Measurements from ENCODE around the gene RNF157.

RNF157 gene

DNA sequence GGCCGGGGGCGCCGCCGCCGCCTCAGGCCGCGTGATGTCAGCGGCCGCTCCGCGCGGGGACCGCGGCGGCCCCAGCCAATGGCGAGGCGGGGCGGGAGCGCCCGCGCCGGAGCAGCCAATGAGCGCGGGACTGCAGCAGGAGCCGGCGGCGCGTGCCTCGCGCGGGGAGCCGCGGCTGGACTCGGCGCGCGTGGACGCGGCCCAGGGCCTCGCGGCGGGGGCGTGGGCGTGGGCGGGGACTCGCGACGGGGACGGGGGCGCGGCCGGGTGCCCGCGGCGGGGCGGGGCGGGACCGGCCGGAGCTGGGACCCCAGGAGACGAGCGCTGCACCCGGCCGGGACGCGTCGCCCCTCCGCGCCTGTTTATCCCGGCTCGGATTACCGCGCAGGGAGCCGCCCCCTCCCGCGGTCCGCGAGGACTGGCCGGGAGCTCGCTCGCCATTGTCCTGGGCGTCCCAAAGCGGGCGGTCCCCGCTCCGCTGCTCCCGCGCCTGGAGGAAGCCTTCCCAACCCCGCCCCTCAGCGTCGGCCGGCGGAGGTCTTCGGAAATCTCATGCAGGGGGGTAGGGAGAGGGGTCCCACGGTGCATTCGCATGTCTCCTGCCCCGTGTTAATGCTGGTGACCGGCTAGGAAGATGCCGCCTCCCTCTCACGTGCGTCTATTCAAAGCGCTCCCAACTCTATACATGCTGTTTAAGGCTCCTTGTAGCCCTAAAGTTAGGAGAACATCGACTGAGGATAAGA is at the start of gene RNF157:
Gene RNF157, minus strand, starts transcription at position 33 of the 743 bp plus-strand sequence. CDS start 253 bp downstream, outside the sequence.
- peak in 1 of 2 donors; percentile 53 for DNase-seq (ENCODE audit: low read depth in 2 of 2)

DNA sequence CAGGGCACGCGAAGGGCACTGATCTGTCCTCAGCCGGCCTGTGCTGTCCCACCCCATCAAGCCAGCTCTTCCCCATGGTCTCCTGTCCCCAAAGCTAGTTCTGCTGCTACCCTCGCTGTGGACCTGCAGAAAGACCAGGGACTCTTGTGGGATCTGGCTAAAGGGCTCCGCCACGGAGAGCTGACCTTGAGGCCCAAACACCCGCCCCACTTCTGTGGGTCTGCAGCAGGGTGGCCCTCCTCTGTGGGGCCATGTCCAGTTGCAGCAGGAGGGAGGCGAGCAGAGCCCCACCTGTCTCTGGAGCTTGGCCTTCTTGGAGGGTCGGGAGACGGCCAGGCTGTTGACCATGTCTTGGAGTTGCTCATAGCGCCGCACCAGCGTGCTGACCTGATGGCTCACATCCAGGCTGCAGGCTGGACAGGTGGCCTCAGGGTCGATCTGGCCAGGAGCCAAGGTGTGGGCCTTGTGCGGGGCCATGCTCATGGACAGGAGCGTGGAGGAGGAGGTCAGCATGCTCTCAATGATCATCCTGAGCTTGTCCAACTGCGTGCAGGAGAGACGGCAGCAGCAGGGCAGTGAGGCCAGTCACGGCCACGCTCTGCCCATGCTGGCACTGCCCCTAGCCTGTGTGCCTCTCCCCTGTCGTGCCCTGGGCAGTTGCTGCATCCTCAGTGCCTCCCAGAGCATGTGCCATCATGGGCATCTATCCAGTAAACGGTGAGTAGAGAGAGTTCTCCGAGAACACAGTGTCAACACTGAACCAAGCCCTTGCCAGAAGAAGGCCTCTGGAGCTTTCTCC is 41.5 kb upstream of the RNF157 start:
- no peak for DNase-seq (ENCODE audit: low read depth in 2 of 2)

DNA sequence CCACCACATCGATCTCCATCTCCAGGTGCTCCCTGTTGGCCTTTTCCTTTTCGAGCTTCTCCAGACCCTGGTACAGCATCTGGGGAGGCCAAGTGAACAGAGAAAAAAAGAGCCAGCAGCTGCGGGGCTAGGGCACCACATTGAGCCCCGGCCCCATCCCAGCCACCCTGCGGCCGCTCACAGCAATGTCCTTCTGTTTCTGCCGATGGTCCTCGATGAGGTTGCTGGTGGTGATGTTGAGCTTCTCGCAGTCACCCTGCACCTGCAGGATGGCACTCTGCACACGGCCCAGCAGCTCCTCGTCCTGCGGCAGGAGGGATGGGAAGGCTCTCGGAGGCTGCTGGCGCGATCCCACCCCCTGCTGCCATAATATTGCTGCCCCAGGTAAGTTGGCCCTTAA is 40.4 kb upstream of the RNF157 start:
- no peak for DNase-seq (ENCODE audit: low read depth in 2 of 2)

DNA sequence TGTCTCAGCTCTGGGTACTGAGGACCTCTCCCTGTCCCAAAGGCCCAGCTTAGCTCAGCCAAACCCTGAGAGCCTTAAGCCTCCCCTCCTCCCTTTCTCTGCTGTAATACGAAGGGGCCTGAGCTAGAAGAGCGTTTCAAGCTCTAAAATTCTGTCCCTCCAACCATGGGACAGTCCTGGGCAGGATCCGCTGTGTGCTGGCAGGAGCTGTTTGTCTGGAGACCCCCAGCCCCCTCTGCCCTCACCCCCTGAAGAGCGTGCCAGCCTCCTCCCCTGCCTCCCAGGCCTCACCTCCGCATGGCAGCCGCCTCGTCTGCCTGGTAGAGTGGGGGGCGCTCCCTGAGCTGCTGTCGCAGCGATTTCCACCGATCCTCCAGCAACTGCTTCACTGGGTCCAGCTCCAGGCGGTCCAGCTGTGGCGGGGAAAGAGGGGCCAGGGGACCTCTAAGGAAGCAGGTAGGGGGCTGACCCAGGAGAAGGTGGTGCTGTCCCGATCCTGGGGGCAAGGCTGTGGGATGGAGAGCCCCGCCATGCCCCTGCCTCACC is 39.5 kb upstream of the RNF157 start:
- no peak for DNase-seq (ENCODE audit: low read depth in 2 of 2)

GRCh38 chr17:76278952-76279741 is 38.9 kb upstream of the RNF157 start:
- DNase-seq (ENCODE audit: low read depth in 2 of 2) = peak; percentile 52 to 69

- DNase-seq (ENCODE audit: low read depth in 2 of 2) = no peak
Observed at GRCh38 chr17:76278268-76278908, 38.1 kb upstream of the RNF157 start.

- no peak for DNase-seq (ENCODE audit: low read depth in 2 of 2)
Observed at GRCh38 chr17:76277300-76278267, 37.3 kb upstream of the RNF157 start.

DNA sequence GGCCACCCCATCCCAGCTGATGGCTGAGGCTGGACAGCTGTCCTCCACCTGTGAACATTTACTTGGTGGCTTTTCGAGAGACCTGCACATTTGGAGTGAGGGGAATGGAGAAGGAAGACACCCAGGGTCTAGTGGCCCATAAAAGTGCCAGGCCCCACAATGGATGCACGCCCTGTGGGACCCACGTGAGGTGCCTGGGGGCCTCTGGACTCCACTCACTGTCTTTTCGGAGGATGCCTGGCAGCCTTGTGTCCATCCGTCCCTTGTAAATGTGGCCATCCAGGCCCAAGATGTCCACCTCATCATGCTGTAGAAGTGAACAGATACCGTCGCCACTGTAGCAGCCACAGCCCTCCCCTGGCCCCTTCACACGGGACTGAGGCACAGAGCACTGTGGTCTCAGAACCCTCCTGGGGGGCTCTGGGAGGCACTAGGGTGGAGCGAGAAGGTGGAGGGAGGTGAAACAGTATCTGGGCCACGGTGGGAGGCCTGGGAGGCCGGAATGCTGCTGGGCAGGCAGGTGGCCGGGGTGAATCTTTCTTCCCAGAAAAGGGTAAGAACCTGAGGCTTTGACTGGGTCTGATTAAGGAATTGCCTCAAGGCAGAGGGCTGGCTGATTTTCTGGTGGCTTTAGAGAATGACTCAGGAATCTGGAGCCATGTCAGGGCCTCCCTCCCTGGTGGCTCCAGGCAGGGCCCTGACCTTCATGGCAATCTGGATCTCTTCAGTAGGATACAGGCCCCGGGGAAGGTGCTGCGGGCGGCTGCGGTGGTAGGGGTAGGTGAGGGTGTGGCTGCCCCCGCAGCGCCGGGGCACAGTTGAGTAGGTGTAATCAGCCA is 36.4 kb upstream of the RNF157 start:
- DNase-seq (ENCODE audit: low read depth in 2 of 2) = no peak

DNA sequence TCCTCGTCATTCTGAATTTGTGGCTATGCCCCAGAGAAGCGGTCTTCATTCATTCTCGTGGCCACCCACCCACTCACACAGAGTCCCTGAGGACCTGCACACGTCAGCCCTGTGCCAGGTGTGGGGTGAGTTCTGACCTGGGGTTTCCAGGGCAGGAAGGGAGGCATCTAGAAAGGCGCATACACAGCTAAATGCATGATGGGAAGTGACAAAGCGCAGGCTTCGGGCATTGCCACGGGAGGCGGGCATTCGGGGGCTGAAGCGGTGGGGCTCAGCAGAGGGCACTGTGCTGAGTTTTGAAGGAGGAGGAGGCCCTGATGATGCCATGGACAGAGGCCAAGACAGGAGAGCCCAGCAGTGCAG is 35.8 kb upstream of the RNF157 start:
- DNase-seq (ENCODE audit: low read depth in 2 of 2) = no peak

GRCh38 chr17:76275382-76276068 is 35.2 kb upstream of the RNF157 start:
- DNase-seq (ENCODE audit: low read depth in 2 of 2) = no peak

- no peak for DNase-seq (ENCODE audit: low read depth in 2 of 2)
Observed at GRCh38 chr17:76274112-76274956, 34.0 kb upstream of the RNF157 start.

GRCh38 chr17:76273445-76274111 is 33.3 kb upstream of the RNF157 start:
- DNase-seq (ENCODE audit: low read depth in 2 of 2) = no peak

- DNase-seq (ENCODE audit: low read depth in 2 of 2) = peak in 1 of 2 donors; percentile 52
Observed at GRCh38 chr17:76272541-76273444, 32.5 kb upstream of the RNF157 start.

DNA sequence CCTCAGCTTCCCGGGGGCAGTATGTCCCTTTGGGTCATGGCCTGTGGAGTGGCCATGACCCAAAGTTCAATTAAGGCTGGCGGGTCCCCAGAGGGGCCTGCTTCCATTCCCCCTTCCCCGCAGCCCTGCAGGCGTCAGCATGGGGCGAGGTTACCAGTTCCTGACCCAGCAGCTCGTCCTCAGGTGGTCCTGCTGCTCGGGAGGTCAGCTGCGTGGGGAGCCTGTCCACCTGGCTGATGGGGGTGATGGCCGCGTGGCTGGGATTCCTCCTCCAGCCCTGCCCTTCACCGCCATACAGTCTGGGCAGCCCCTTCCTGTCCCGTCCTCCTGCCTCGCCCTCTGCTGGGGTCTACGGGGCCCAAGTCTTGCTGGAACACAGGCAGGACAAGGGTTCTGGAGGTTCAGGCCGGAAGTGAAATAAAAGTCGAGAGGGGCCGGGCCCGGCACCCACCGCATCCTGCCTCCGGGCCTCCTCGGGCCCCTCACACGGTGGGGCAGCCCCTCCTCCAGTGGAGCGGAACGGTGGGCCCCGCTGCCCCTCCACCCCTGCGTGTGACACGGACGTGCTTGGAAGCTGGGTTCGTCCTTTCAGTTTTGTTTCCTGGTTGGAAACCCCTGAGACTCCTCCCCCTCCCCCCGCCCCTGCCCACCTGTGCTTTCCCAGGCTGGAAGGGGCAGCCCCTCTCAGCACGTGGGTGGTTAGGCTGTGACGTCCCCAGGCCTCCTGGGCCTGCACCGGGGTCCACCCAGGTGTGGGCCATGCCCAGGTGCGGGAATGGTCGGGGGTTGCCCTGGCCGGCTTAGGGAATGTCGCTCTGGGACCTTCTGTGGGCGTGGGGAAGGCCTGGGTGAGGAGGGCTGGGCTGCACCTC is 31.6 kb upstream of the RNF157 start:
- DNase-seq (ENCODE audit: low read depth in 2 of 2) = peak; percentile 67 to 84
